ENCODE data around the gene RFX5. TPM values are rescaled to one million over a fixed set of nuclear protein-coding genes. Genes with fewer than 3 reads are reported as not detected.

The RFX5 gene
- total and polyA plus RNA-seq, 12 donors: 6.5 to 38.4 (median 21.5) TPM

DNA sequence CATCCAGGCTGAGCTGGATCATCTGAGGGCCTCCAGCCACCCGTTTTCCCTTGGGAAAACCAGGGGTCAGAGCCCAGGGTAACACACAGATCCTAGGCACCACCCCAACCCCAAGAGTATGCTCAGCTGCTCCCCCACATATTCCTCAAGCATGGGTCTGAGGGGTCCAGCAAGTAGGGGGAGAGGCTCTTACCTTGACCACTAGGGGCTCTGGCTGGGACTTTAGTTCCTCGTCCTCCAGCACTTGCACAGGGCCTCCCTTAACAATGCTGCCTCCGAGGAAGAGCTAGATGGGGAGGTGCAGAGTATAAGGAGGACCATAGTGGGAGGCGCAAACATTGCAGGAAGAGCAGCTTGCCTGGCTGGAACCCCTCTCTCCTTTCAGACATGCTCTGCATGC, 17.9 kb upstream of the RFX5 start:
- ATAC-seq (no peak), DNase-seq (no peak)
- Histone ChIP-seq H3K9me3 (peaks cover 0 to 11% (median 3%) of the 10 kb centered on the region in 11 donors), H3K36me3 (peaks cover 0 to 47% (median 18%) of the 10 kb centered on the region in 9 donors), H3K4me3 (no peak overlapping the region), H3K4me1 (peaks cover 9 to 31% (median 25%) of the 10 kb centered on the region in 9 donors), H3K27me3 (no peaks in the 10 kb centered on the region), H3K27ac (no peak overlapping the region)
- TF ChIP-seq, protein P1, sequence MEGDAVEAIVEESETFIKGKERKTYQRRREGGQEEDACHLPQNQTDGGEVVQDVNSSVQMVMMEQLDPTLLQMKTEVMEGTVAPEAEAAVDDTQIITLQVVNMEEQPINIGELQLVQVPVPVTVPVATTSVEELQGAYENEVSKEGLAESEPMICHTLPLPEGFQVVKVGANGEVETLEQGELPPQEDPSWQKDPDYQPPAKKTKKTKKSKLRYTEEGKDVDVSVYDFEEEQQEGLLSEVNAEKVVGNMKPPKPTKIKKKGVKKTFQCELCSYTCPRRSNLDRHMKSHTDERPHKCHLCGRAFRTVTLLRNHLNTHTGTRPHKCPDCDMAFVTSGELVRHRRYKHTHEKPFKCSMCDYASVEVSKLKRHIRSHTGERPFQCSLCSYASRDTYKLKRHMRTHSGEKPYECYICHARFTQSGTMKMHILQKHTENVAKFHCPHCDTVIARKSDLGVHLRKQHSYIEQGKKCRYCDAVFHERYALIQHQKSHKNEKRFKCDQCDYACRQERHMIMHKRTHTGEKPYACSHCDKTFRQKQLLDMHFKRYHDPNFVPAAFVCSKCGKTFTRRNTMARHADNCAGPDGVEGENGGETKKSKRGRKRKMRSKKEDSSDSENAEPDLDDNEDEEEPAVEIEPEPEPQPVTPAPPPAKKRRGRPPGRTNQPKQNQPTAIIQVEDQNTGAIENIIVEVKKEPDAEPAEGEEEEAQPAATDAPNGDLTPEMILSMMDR (IDR thresholded peaks at IDR 0.05): no peak
- 93 to 95% methylated on average over 4 of the region's 4 CpGs for WGBS, 2 donors
- intact Hi-C loops (cut with DNase I): loop anchor here in 2 of 10 donors (5.0 kb wide), 2 partner anchors 32 to 58 kb away; partner anchors contain the start of gene PSMB4 (in 1 of the 2)

DNA sequence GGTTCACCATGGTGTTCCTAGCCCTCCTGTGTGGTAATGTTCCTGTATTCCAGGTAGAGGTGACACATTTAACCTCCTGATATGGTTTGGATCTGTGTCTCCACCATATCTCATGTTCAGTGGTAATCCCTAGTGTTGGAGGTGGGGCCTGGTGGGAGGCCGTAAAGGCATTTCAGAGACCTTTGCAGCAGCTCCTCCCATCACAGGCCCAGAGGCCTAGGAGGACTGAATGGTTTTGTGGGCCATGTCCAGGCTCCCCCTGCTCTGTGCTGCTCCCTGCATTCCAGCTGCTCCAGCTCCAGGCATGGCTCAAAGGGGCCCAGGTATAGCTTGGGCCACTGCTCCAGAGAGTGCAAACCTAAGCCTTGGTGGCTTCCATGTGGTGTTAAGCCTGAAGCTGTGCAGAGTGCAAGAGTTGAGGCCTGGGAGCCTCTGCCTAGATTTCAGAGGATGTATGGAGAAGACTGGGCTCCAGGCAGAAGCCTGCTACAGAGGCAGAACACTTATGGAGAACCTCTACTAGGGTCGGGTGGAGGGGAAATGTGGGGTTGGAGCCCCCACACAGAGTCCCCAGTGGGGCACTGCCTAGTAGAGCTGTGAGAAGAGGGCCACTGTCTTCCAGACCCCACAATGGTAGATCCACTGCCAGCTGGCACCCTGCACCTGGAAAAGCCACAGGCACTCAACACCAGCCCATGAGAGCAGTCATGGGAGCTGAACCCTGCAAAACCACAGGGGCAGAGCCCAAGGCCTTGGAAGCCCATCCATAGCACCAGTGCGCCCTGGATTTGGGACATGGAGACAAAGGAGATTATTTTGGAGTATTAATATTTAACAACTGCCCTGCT, 15.5 kb upstream of the RFX5 start:
- ATAC-seq: no peak

GRCh38 chr1:151361883-151362282, 14.8 kb upstream of the RFX5 start:
- peaks cover 0 to 11% (median 3%) of the 10 kb centered on the region in 11 donors for H3K9me3 ChIP-seq
- TF ChIP-seq, protein P1 (IDR thresholded peaks at IDR 0.05): no peak
- H3K27ac ChIP-seq: no peak overlapping the region
- peaks cover 0 to 44% (median 15%) of the 10 kb centered on the region in 9 donors for H3K36me3 ChIP-seq
- peaks cover 0 to 2% (median 0%) of the 10 kb centered on the region in 9 donors for H3K4me1 ChIP-seq
- no peaks in the 10 kb centered on the region for H3K27me3 ChIP-seq
- DNase-seq: no peak
- ATAC-seq: no peak
- no peak overlapping the region for H3K4me3 ChIP-seq
- intact Hi-C loops (cut with DNase I): loop anchor here in 2 of 10 donors (5.0 kb wide), 2 partner anchors 35 to 55 kb away; partner anchors contain the start of gene PSMB4 (in 1 of the 2)

More for the DNA sequence above, 15.5 kb upstream of the RFX5 start:
- no peak for DNase-seq
- intact Hi-C loops (cut with DNase I): loop anchor here in 2 of 10 donors (5.0 kb wide), 2 partner anchors 35 to 55 kb away; partner anchors contain the start of gene PSMB4 (in 1 of the 2)
- no peaks in the 10 kb centered on the region for H3K27me3 ChIP-seq
- H3K9me3 ChIP-seq: peaks cover 0 to 11% (median 3%) of the 10 kb centered on the region in 11 donors
- H3K36me3 ChIP-seq: peaks cover 0 to 47% (median 15%) of the 10 kb centered on the region in 9 donors
- 95 to 96% methylated on average over 3 of the region's 3 CpGs for WGBS, 2 donors
- TF ChIP-seq, protein P1 (IDR thresholded peaks at IDR 0.05): no peak
- H3K27ac ChIP-seq: no peak overlapping the region
- H3K4me1 ChIP-seq: peaks cover 0 to 6% (median 2%) of the 10 kb centered on the region in 9 donors
- H3K4me3 ChIP-seq: no peak overlapping the region

DNA sequence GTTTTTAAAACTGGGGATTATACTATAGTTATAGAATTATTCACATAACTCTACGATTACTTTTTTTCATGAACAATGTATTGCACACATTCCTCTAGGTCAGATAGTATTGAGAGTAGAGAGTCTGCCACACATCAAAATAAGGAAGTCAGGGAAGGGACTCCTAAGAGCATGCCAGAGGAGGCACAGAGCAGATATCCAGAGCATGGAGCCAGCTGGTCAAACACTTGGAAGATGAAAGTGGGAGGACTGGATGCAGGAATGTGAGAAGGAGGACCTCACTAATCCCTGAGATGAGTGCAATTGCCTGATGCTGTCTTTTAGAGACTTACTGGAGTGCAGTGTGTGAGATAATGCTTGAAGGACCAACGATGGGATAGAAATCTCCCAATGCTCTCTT, 9.6 kb upstream of the RFX5 start:
- H3K4me3 ChIP-seq: no peak overlapping the region
- no peak for DNase-seq
- whole genome bisulfite sequencing, 2 donors: 44 to 48% methylated on average over 2 of the region's 2 CpGs
- no peaks in the 10 kb centered on the region for H3K4me1 ChIP-seq
- H3K27me3 ChIP-seq: no peaks in the 10 kb centered on the region
- H3K36me3 ChIP-seq: no peaks in the 10 kb centered on the region
- no peak for ATAC-seq
- H3K9me3 ChIP-seq: peaks cover 0 to 8% (median 0%) of the 10 kb centered on the region in 11 donors
- TF ChIP-seq, protein P1 (IDR thresholded peaks at IDR 0.05): no peak
- no peak overlapping the region for H3K27ac ChIP-seq
- intact Hi-C loops (cut with DNase I): no loop called here
